ENCODE data around the gene SMIM33.
A peak's percentile ranks its signal among the peaks of the same experiment; 100 is the strongest.

- TF ChIP-seq CTCF (IDR thresholded peaks at IDR 0.05) (peak; percentile 95 to 99 (median 98)), POLR2A (IDR thresholded peaks at IDR 0.05) (peak; percentile 60)
Observed at GRCh38 chr5:139517683-139518564, 47.1 kb downstream of the SMIM33 start.
